K562 treated with DMSO at 1 percent for 24 hours (cell line): ENCODE measurements around the gene DSG4. TPM values are rescaled to one million over a fixed set of nuclear protein-coding genes. Genes with fewer than 3 reads are reported as not detected.

Experiments used
- total RNA-seq: library from RNA; unstranded; fragments of 300-600 nt; gene quantifications from 2 replicates; pipeline ENCODE4 v1.2.3, GENCODE V29; 2022; ENCODE audit warnings: low read depth; ENCODE audit not compliant: insufficient read depth

DSG4 gene
- total RNA-seq, result not detected in 2 replicates

GRCh38 chr18:31376477-31376876, at the start of gene DSG4:
Gene DSG4, plus strand, starts transcription at chr18:31376777. Its CDS starts 135 bp downstream, at chr18:31376912.

GRCh38 chr18:31447530-31448191, 71.1 kb downstream of the DSG4 start, which contains the start of gene DSG3:
Gene DSG3, plus strand, starts transcription at chr18:31447741. Its CDS starts 137 bp downstream, at chr18:31447878.

Other genes with a start within 250 kb of the DSG4 start
- 0.28 and 0.31 TPM in 2 replicates for gene DSC1, start 213.9 kb upstream of the DSG4 start, total RNA-seq
- gene DSG1, start 58.6 kb upstream of the DSG4 start, total RNA-seq, result 0.34 and 0.47 TPM in 2 replicates
- 0.20 and 0.38 TPM in 2 replicates for gene DSG3, start 71.0 kb downstream of the DSG4 start, total RNA-seq
- gene DSG2, start 121.4 kb downstream of the DSG4 start, total RNA-seq, result 21.2 and 23.3 TPM in 2 replicates
- gene TTR, start 215.1 kb downstream of the DSG4 start, total RNA-seq, result not detected in 2 replicates